Muscle of leg (tissue), 11 donors: ENCODE measurements around the gene BRD9. TPM values are rescaled to one million over a fixed set of nuclear protein-coding genes. Genes with fewer than 3 reads are reported as not detected.

Experiments used
- DNase-seq: peaks from one replicate; pipeline ENCODE4 v3.0.0; 2013
- H3K27ac ChIP-seq: one replicate; pipeline ENCODE4 v1.5.1; 2013; ENCODE audit warnings: mild to moderate bottlenecking, low read length, control low read depth
- H3K27me3 ChIP-seq: one replicate; pipeline ENCODE4 v1.6.1; 2013; ENCODE audit warnings: low read length; ENCODE audit not compliant: control insufficient read depth, insufficient read depth
- H3K36me3 ChIP-seq: one replicate; pipeline ENCODE4 v1.6.1; 2013; ENCODE audit warnings: low read length; ENCODE audit not compliant: control insufficient read depth, insufficient read depth
- H3K4me1 ChIP-seq: one replicate; pipeline ENCODE4 v1.6.1; 2013; ENCODE audit warnings: low read length; ENCODE audit not compliant: control insufficient read depth, insufficient read depth
- H3K4me3 ChIP-seq: one replicate; pipeline ENCODE4 v1.5.1; 2013; ENCODE audit warnings: low read length, control low read depth
- H3K9me3 ChIP-seq: replicated peaks from 2 replicates; pipeline ENCODE4 v1.6.1; 2013; ENCODE audit warnings: low read depth, low read length; ENCODE audit not compliant: control insufficient read depth
- WGBS: methylation state at CpG from one replicate; pipeline ENCODE4 v1.1.5; 2013; ENCODE audit warnings: missing lambda C conversion rate; ENCODE audit not compliant: insufficient coverage; 5-methylcytosine and 5-hydroxymethylcytosine counted together
- polyA plus RNA-seq, 8 donors: library from polyadenylated mRNA; unstranded; fragments of 120-200 nt; gene quantifications; one replicate each; pipeline versions ENCODE4 v1.2.1 to v1.2.3, GENCODE V29; 2013; ENCODE audit warnings: inconsistent platforms in 1 of 8, low replicate concordance in 1 of 8; ENCODE audit not compliant: insufficient read length in 8 of 8, insufficient read depth in 1 of 8
- total RNA-seq: library from RNA; stranded (reverse); fragments of 120-200 nt; gene quantifications from one replicate; pipeline ENCODE4 v1.2.4, GENCODE V29; 2013

BRD9 gene
- total and polyA plus RNA-seq, 9 donors: 26.4 to 33.5 (median 29.7) TPM

DNA sequence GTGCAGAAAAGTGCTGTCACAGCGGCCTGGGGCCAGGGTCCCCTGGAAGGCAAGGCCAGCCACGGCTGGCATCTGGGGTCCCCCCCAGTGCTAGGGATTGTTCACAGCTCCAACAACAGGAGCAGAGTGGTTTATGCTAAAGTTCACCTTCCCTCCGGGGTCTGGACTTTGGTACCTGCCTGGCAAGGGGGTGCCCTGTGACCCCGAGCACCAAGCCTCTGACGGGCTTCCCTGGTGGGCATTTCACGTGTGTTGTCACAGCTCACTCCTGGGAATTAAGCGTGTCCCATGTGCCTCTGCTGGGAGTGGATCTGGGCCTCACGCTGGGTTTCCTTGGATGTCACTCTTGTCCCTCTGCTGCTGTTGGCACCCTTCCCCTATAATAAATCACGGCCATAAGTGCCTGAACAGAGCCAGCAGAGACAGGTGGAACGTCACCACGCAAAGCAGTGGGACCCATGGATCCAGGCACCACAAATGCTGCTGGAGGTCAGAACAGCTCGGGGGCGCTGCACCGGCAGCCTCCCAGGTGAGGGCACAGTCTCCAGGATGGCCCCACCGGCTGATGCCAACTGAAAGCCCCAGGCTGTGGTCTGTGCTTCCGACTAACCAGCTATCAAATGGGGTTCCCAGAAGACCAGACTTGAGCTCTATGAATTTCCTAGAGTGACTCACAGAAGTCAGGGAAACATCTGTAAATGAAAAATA is 24.0 kb downstream of the BRD9 start:
- Histone ChIP-seq H3K36me3 (peaks cover 98% of the 10 kb centered on the region), H3K4me3 (no peak overlapping the region), H3K9me3 (no peaks in the 10 kb centered on the region), H3K4me1 (no peaks in the 10 kb centered on the region), H3K27ac (no peak overlapping the region), H3K27me3 (no peaks in the 10 kb centered on the region)
- DNase-seq: no peak
- WGBS: 86% methylated on average over 16 of the region's 16 CpGs

DNA sequence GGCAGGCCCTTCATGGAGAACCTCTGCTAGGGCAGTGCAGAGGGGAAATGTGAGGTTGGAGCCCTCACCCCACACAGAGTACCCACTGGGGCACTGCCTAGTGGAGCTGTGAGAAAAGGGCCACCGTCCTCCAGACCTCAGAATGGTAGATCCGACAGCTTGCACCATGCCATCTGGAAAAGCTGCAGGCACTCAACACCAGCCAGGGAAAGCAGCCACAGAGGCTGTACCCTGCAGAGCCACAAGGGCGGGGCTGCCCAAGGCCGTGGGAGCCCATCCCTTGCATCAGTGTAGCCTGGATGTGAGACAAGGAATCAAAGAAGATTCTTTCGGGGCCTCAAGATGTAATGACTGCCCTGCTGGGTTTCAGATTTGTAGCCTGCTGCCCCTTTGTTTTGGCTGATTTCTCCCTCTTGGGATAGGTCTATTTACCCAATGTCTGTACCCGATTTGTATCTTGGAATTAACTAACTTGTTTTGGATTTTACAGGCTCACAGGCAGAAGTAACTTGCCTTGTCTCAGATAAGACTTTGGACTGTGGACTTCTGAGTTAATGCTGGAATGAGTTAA is 25.2 kb downstream of the BRD9 start:
- DNase-seq: no peak
- WGBS: 92% methylated on average over 6 of the region's 6 CpGs
- Histone ChIP-seq H3K27ac (no peak overlapping the region), H3K4me3 (no peak overlapping the region), H3K27me3 (no peaks in the 10 kb centered on the region), H3K4me1 (peaks cover 4% of the 10 kb centered on the region), H3K9me3 (no peaks in the 10 kb centered on the region), H3K36me3 (peaks cover 99% of the 10 kb centered on the region)

DNA sequence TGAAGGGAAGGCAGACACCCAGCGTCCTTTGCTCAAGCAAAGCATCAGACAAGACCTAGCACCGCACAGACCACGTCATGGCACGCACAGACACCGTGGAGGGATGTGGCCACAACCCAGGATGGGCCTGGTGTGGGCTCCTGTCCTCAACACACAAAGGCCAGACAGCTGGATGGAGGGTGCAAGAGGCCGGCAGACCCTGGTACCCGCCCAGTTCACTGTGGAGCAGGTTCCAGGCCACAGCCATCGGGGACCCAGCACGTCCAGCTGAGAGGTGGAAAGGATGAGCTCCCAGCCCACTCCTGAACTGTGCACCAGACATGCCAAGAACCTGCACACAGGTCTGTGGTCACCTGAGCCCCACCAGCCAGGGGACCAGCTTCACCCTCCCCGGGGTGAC is 26.8 kb downstream of the BRD9 start:
- Histone ChIP-seq H3K27ac (no peak overlapping the region), H3K4me3 (no peak overlapping the region), H3K9me3 (no peaks in the 10 kb centered on the region), H3K4me1 (peaks cover 4% of the 10 kb centered on the region), H3K36me3 (peaks cover 94% of the 10 kb centered on the region), H3K27me3 (no peaks in the 10 kb centered on the region)
- DNase-seq: no peak
- WGBS: 93% methylated on average over 10 of the region's 10 CpGs

DNA sequence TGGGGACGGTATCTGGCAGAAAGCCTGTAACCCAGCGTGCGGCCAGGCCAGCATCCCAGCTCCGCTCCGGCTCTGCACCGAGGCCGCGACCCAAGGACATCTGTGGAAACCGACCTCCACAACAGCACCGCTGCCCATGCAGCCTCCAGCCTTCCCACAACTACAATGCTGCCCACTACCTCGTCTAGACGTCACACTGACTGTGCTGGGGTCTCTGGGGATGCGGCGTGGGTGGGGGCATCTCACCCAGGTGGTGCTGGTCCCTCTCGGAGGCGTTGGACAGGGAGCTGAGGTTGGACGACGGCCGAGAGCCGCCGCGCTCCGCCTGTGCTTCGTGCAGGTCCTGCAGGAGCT is 27.5 kb downstream of the BRD9 start:
- 88% methylated on average over 24 of the region's 24 CpGs for WGBS
- DNase-seq: no peak

DNA sequence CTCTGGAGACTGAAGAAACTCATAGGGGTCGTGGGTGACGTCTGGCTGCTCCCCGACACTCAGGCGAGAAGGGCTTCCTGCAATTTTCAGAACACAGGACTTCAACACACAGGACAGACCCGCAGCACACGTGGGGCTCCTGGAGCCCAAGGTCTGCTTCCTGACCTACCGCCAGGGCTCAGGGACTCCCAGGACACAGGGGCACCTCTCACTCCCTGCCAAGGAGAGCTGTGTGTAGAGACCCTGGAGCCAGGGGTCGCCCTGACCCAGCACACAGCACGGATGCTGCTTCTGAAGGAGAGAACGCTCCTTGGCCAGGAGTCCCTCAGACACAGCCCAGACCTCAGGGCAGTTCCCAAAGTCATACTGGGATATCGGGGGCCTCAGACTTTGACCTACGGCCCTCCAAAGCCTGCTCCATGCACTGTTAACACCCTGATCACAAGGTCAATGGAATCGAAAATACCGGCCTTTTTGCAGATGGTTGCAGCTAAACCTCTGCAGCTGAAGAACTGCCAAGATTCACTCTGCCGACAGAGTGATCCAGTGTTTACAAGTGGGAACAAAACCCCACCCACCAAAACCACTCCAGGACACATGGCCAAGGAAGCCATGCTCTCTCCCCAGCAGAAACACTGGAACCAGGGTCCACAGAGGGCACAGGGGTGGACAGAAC is 28.0 kb downstream of the BRD9 start:
- H3K36me3 ChIP-seq: peaks cover 85% of the 10 kb centered on the region
- H3K4me1 ChIP-seq: peaks cover 4% of the 10 kb centered on the region
- H3K27me3 ChIP-seq: no peaks in the 10 kb centered on the region
- no peak overlapping the region for H3K27ac ChIP-seq
- no peak overlapping the region for H3K4me3 ChIP-seq
- WGBS: 67% methylated on average over 15 of the region's 15 CpGs
- H3K9me3 ChIP-seq: no peaks in the 10 kb centered on the region
- peak; percentile 48 for DNase-seq

More for the DNA sequence above, 27.5 kb downstream of the BRD9 start:
- no peaks in the 10 kb centered on the region for H3K9me3 ChIP-seq
- no peak overlapping the region for H3K27ac ChIP-seq
- peaks cover 87% of the 10 kb centered on the region for H3K36me3 ChIP-seq
- H3K4me3 ChIP-seq: no peak overlapping the region
- peaks cover 4% of the 10 kb centered on the region for H3K4me1 ChIP-seq
- no peaks in the 10 kb centered on the region for H3K27me3 ChIP-seq

DNA sequence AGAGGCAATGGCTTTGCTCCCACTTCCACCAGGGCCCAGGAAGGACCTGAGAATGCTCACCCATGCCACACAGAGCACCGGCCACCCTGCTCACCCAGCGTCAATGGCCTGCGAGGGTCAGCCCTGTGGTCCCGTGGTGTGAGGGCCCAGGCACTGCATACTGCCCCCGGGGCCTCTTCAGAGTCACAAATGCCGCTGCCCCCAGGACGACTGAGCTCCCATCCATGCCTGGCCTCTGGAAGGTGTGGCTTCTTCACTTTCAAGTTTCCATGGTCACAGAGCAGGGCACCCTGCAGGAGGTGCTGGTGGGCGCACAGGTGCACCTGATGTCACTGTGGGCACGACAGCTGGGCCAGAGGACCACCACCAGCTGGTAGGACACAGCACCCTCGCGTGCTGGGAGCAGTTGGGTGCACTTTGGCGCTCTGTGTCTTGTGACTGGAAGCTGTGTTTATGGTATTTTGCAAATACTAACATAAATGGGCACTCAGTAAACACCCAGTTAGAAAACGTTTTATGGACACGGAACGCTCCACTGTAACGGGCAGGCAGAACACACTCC is 29.3 kb downstream of the BRD9 start:
- Histone ChIP-seq H3K9me3 (no peaks in the 10 kb centered on the region), H3K4me1 (peaks cover 4% of the 10 kb centered on the region), H3K27ac (no peak overlapping the region), H3K27me3 (no peaks in the 10 kb centered on the region), H3K36me3 (peaks cover 72% of the 10 kb centered on the region), H3K4me3 (no peak overlapping the region)
- no peak for DNase-seq
- WGBS: 90% methylated on average over 16 of the region's 16 CpGs

DNA sequence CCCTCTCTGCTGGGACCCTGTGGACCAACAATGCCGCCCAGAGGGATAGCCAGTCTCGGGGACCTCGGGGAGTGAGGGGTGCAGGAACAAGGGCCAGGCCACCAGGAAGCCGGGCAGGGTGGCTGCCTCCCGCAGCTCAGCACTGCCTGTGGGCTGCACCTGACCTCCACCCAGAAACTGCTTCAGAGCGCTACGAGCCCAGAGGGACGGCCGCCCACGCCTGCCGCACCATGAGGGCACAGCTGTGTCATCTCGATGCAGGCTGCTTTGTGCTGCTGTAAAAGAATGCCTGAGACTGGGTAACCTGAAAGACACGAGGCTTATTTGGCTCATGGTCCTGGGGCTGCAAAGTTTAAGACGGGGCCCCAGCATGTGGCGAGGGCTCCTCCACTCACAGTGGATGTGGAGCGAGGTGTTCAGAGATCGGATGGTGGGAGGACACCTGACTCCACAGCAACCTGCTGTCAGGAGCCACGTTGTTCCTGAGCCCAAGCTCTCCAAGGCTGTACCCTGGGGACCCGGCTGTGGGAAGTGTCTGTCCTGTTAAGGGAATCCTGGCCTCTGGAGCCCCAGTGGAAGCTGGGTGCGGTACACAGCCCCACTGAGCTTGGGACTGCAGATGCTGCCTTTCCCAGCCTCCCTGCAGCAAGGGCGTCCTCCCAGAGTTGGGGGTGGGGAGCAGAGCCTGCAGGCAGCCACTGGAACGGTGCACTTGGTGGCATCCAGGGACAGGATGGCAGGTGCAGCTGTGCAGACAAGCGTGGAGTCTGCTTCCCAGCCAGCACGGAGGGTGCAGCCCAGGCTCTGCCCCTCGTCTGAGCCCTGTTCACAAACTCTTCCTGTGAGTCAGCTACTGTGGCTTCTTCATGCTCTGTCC is 30.0 kb downstream of the BRD9 start:
- H3K27me3 ChIP-seq: no peaks in the 10 kb centered on the region
- no peak overlapping the region for H3K4me3 ChIP-seq
- peaks cover 4% of the 10 kb centered on the region for H3K4me1 ChIP-seq
- WGBS: 76% methylated on average over 25 of the region's 25 CpGs
- no peaks in the 10 kb centered on the region for H3K9me3 ChIP-seq
- no peak overlapping the region for H3K27ac ChIP-seq
- no peak for DNase-seq
- H3K36me3 ChIP-seq: peaks cover 65% of the 10 kb centered on the region

DNA sequence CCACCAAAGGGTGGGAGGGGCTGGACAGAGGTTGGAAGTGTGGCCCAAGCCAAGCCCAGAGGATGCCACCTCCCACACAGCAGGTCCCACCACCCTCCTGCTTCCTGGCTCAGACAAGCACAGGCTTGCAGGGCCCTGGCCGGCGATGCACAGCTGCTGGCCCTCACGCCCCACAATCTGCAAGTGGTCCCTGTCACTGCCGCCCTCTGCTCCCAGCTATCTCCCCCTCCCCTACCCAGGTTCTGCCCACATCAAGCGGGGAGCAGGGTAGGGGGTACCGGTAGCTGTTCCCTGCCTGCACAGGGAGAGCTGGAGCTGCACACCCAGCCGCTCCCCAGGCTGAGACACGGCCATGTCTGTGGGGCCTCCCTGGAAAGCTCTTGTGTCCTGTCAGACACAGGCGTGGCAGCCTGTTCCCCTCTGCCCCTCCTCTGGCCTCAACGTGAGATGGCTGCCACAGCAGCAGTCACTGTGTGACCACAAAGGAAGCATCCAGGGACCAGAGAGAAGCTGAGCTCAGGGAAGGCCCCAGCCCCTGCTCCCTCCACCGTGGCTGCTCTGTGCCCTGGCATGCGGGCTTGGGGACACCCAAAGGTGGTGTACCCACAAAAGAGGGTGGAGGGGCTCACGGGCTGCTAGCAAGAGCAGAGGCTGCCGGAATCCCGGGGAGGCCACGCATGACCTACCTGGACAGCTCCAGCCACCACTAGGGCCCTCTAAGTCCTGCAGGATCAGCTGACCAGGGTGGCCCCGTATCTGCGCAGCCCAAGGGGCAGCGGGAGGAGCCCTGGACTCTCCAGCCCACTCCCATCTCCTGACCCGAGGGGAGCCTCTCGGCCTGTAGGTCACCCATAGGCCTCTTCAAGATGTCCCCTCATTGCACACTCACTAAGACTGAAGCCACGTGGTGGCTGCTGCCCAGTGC is 30.9 kb downstream of the BRD9 start:
- Histone ChIP-seq H3K36me3 (peaks cover 56% of the 10 kb centered on the region), H3K9me3 (no peaks in the 10 kb centered on the region), H3K4me3 (no peak overlapping the region), H3K27ac (no peak overlapping the region), H3K27me3 (no peaks in the 10 kb centered on the region), H3K4me1 (peaks cover 4% of the 10 kb centered on the region)
- DNase-seq: no peak
- WGBS: 79% methylated on average over 22 of the region's 22 CpGs

DNA sequence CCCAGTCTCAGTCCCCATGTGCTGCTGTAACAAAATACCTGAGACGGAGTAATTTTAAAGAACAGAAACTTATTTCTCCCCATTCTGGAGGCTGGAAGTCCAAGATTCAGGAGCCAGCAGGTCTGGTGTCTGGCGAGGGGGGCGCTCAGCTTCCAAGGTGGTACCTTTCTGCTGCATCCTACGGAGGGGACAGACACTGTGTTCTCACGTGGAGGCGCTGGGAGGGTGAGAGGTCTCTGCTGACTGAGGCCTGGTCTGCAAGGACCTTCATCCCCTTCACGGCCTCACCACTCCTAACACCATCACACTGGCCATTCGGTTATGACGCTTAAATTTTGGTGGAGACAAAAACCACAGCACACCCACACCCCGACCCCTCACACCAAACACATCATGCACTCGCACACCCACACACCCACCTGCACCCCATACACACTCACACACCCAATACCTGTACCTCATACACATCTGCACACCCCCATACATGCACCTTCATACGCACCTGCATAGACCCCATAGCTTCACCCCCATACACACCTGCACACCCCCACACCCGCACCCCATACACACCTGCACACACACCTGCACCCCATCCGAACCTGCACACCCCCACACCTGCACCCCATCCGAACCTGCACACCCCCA is 32.0 kb downstream of the BRD9 start:
- 90% methylated on average over 14 of the region's 15 CpGs for WGBS
- Histone ChIP-seq H3K9me3 (no peaks in the 10 kb centered on the region), H3K27me3 (no peaks in the 10 kb centered on the region), H3K36me3 (peaks cover 45% of the 10 kb centered on the region), H3K4me1 (peaks cover 4% of the 10 kb centered on the region), H3K27ac (no peak overlapping the region), H3K4me3 (no peak overlapping the region)
- DNase-seq: no peak
